Endothelial cell (in vitro differentiated cells): ENCODE data around the gene ZNF415. TPM values are rescaled to one million over a fixed set of nuclear protein-coding genes. Genes with fewer than 3 reads are reported as not detected.

Experiments
- DNase-seq: peaks from one replicate; pipeline ENCODE4 v3.0.0; 2021; ENCODE audit warnings: low spot score
- H3K27ac Mint-ChIP-seq: one replicate; pipeline ENCODE4 v1.8.0; 2021; ENCODE audit warnings: mixed read lengths, inconsistent platforms; ENCODE audit not compliant: unreplicated experiment
- H3K27me3 Mint-ChIP-seq: one replicate; pipeline ENCODE4 v1.8.0; 2021; ENCODE audit warnings: mild to moderate bottlenecking, moderate library complexity, mixed read lengths, inconsistent platforms; ENCODE audit not compliant: unreplicated experiment
- H3K36me3 Mint-ChIP-seq: one replicate; pipeline ENCODE4 v1.8.0; 2021; ENCODE audit warnings: mild to moderate bottlenecking, low read depth, mixed read lengths, inconsistent platforms; ENCODE audit not compliant: unreplicated experiment
- H3K4me1 Mint-ChIP-seq: one replicate; pipeline ENCODE4 v1.8.0; 2021; ENCODE audit warnings: mild to moderate bottlenecking, mixed read lengths, inconsistent platforms; ENCODE audit not compliant: unreplicated experiment
- H3K4me3 Mint-ChIP-seq: one replicate; pipeline ENCODE4 v1.8.0; 2021; ENCODE audit warnings: mild to moderate bottlenecking, mixed read lengths, inconsistent platforms; ENCODE audit not compliant: unreplicated experiment
- H3K9me3 Mint-ChIP-seq: one replicate; pipeline ENCODE4 v1.8.0; 2021; ENCODE audit warnings: mixed read lengths, inconsistent platforms; ENCODE audit not compliant: unreplicated experiment
- total RNA-seq: library from RNA; stranded (reverse); fragmentation: NEBNext Ultra II Directional; extraction: Animal tissue kit (Norgen Biotek cat#: 25700); gene quantifications from one replicate; pipeline ENCODE4 v1.2.1, GENCODE V29; 2021; ENCODE audit not compliant: unreplicated experiment
- TF ChIP-seq, protein P1 (sequence below): fragments of 200-600 bp; sonication (generic); IDR thresholded peaks from one replicate; pipeline ENCODE4 v1.5.0; 2021; ENCODE audit warnings: antibody characterized with exemption; ENCODE audit not compliant: unreplicated experiment

The ZNF415 gene
- total RNA-seq, 1 donor from 2014 or later: 8.7 TPM

- Mint-ChIP-seq H3K36me3 (peaks cover 78% of the 10 kb centered on the region), H3K9me3 (no peaks in the 10 kb centered on the region), H3K4me1 (peaks cover 24% of the 10 kb centered on the region), H3K27me3 (peaks cover 6% of the 10 kb centered on the region), H3K4me3 (no peak overlapping the region), H3K27ac (peak overlapping the region; percentile 85)
- TF ChIP-seq, protein P1, sequence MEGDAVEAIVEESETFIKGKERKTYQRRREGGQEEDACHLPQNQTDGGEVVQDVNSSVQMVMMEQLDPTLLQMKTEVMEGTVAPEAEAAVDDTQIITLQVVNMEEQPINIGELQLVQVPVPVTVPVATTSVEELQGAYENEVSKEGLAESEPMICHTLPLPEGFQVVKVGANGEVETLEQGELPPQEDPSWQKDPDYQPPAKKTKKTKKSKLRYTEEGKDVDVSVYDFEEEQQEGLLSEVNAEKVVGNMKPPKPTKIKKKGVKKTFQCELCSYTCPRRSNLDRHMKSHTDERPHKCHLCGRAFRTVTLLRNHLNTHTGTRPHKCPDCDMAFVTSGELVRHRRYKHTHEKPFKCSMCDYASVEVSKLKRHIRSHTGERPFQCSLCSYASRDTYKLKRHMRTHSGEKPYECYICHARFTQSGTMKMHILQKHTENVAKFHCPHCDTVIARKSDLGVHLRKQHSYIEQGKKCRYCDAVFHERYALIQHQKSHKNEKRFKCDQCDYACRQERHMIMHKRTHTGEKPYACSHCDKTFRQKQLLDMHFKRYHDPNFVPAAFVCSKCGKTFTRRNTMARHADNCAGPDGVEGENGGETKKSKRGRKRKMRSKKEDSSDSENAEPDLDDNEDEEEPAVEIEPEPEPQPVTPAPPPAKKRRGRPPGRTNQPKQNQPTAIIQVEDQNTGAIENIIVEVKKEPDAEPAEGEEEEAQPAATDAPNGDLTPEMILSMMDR: no peak
- DNase-seq: peak; percentile 28
Observed at GRCh38 chr19:53086949-53087348, 45.8 kb downstream of the ZNF415 start.

DNA sequence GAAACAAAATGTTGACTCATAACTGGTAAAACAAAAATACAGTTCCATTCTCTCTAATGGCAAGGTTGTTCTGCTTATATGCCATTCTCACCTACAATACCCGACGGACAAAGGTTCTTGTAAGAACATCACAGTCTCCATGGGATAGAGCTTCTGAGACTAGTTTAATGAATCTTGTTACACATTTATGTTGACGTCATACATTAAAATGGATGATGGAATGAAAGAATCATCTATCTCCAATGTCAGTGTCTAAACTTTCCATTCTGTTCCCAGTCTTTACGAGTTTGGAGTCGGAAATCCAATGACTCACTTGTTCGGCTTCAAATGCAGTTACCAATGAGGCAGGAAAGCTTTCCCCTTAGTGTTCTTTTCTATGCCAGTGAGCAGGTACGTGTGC, 47.2 kb downstream of the ZNF415 start:
- TF ChIP-seq, protein P1: no peak
- H3K9me3 Mint-ChIP-seq: no peaks in the 10 kb centered on the region
- peaks cover 8% of the 10 kb centered on the region for H3K27me3 Mint-ChIP-seq
- DNase-seq: no peak
- H3K36me3 Mint-ChIP-seq: peaks cover 82% of the 10 kb centered on the region
- H3K4me3 Mint-ChIP-seq: peak overlapping the region; percentile 13
- peaks cover 24% of the 10 kb centered on the region for H3K4me1 Mint-ChIP-seq
- no peak overlapping the region for H3K27ac Mint-ChIP-seq

DNA sequence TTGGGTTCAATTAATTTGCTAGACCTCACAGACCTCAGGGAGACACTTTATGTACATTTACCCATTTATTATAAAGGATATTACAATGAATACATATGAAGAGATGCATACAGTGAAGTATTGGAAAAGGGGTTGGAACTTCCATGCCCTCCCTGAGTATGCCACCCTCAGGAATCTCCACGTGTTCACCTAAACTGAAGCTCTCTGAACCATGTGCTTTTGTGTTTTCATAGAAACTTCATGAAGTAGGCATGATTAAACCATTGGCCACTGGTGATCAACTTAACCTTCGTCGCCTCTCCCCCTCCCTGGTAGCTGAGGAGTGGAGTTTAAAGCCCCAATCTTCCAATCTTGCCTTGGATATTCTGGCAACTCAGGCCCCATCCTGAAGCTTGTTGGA, 49.8 kb downstream of the ZNF415 start:
- Mint-ChIP-seq H3K27ac (no peak overlapping the region), H3K4me1 (peaks cover 20% of the 10 kb centered on the region), H3K9me3 (no peaks in the 10 kb centered on the region), H3K27me3 (peaks cover 5% of the 10 kb centered on the region), H3K4me3 (no peak overlapping the region), H3K36me3 (peaks cover 72% of the 10 kb centered on the region)
- no peak for DNase-seq
- TF ChIP-seq, protein P1: no peak

DNA sequence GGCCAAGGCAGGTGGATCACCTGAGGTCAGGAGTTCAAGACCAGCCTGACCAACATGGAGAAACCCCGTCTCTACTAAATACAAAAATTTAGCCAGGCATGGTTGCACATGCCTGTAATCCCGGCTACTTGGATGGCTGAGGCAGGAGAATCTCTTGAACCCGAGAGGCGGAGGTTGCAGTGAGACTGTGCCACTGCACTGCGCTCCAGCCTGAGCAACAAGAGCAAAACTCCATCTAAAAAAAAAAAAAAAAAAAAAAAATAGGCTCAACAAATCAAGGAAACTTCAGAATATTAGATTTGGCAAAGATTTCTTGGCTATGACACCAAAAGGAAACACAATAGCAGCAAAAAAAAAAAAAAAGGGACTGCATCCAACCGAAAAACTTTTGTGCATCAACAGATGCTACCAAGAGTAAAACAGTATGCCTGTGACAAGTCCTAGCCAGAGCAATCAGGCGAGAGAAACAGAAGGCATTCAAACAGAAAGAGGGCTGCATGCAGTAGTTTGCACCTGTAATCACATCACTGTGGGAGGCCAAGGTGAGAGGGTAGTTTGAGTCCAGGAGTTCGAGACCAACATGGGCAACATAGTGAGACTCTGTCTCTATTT, 53.3 kb downstream of the ZNF415 start:
- peaks cover 6% of the 10 kb centered on the region for H3K27me3 Mint-ChIP-seq
- peaks cover 53% of the 10 kb centered on the region for H3K36me3 Mint-ChIP-seq
- TF ChIP-seq, protein P1: no peak
- H3K4me3 Mint-ChIP-seq: no peak overlapping the region
- H3K27ac Mint-ChIP-seq: no peak overlapping the region
- no peak for DNase-seq
- no peaks in the 10 kb centered on the region for H3K9me3 Mint-ChIP-seq
- peaks cover 5% of the 10 kb centered on the region for H3K4me1 Mint-ChIP-seq

DNA sequence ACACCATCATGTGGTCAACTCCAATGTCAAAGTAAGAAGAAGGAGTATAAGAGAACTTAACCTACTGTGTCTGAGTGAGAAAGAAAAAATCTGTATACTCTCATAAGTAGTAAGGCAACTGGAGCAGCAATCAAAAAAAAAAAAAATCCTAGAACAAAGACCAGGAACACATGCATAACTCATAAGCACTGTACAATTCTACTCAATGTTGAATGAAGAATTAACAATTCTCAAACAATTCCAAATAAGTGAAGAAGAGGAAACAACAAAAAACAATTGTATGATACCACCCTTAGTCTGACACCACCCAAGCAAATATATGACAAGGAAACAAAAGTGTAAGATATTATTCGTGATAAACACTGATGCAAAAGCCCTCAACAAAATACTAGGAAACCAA, 54.0 kb downstream of the ZNF415 start:
- H3K9me3 Mint-ChIP-seq: no peaks in the 10 kb centered on the region
- TF ChIP-seq, protein P1: no peak
- no peak for DNase-seq
- H3K4me3 Mint-ChIP-seq: no peak overlapping the region
- H3K36me3 Mint-ChIP-seq: peaks cover 58% of the 10 kb centered on the region
- peaks cover 8% of the 10 kb centered on the region for H3K27me3 Mint-ChIP-seq
- no peak overlapping the region for H3K27ac Mint-ChIP-seq
- H3K4me1 Mint-ChIP-seq: peaks cover 5% of the 10 kb centered on the region
